Transverse colon (tissue), 3 donors: Measurements from ENCODE around the gene TLE5.

ENCODE experiments used
- EP300 ChIP-seq: sonication (generic); formaldehyde crosslinking; IDR thresholded peaks from one replicate; pipeline ENCODE4 v1.6.1; 2017; ENCODE audit warnings: antibody characterized with exemption, low read depth
- POLR2A ChIP-seq: fragments of 450-650 bp; IDR thresholded peaks from one replicate; pipeline ENCODE4 v1.6.1; 2016; ENCODE audit warnings: antibody characterized with exemption, mild to moderate bottlenecking, moderate library complexity
- TF ChIP-seq, protein P1 (sequence below), 5 experiments: fragments of 200-600 bp in 3 of 5; fragments of 450-650 bp in 2 of 5; sonication (generic) in 3 of 5; IDR thresholded peaks; 1 replicate in 2 of 5; 2 replicates in 3 of 5; pipeline ENCODE4 v1.5.1; 2016 to 2017; ENCODE audit warnings: antibody characterized with exemption in 5 of 5, inconsistent platforms in 3 of 5, mild to moderate bottlenecking in 2 of 5, moderate library complexity in 1 of 5

DNA sequence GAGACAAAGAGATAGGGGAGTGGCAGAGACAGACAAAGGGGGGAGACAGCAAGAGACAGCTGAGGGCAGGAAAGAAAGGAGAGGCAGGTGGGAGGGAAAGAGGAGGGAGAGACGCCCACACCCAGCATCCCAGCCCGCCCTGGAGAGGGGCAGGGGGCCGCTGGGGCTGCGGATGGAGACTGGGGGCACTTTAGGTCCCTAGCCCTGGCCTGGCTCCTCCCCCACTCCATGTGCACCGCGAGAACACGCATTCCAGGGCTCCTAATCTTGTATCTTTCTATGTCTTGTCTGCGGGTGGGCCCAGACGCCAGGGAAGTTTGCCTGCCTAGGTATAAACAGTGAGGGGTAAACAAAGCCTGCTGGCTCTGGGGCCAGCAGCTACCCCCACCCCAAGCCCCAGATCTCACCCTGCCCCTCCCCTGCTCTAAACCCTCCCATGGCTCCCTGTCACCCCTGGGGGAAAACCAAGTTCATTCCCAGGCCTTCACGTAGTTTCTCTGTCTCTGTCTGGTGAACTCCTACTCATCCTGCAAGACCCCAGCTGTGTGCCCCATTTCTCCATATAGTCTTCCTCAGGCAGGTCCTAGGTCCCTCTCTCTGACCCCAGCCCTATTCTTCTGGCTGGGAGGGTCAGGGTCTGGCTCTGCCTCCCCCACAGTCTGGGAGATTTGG lies 5.7 kb downstream of the TLE5 start:
- TF ChIP-seq, protein P1, sequence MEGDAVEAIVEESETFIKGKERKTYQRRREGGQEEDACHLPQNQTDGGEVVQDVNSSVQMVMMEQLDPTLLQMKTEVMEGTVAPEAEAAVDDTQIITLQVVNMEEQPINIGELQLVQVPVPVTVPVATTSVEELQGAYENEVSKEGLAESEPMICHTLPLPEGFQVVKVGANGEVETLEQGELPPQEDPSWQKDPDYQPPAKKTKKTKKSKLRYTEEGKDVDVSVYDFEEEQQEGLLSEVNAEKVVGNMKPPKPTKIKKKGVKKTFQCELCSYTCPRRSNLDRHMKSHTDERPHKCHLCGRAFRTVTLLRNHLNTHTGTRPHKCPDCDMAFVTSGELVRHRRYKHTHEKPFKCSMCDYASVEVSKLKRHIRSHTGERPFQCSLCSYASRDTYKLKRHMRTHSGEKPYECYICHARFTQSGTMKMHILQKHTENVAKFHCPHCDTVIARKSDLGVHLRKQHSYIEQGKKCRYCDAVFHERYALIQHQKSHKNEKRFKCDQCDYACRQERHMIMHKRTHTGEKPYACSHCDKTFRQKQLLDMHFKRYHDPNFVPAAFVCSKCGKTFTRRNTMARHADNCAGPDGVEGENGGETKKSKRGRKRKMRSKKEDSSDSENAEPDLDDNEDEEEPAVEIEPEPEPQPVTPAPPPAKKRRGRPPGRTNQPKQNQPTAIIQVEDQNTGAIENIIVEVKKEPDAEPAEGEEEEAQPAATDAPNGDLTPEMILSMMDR (IDR thresholded peaks at IDR 0.05): no peak
- TF ChIP-seq POLR2A (no peak), EP300 (no peak)
